Omental fat pad (tissue), 4 donors: ENCODE results near the gene P4HA2. TPM values are rescaled to one million over a fixed set of nuclear protein-coding genes. Genes with fewer than 3 reads are reported as not detected.

Experiments used
- ATAC-seq: fragments of 150-250 bp; one replicate; pipeline ENCODE4 v1.9.1; 2016; ENCODE audit warnings: mild to moderate bottlenecking, moderate library complexity; ENCODE audit not compliant: low FRiP score
- DNase-seq: peaks from one replicate; pipeline ENCODE4 v3.0.0-alpha.2; 2019; ENCODE audit warnings: low spot score
- CTCF ChIP-seq, 3 donors: fragments of 450-650 bp; IDR thresholded peaks; one replicate each; pipeline ENCODE4 v1.5.1; 2016 to 2017; ENCODE audit warnings: antibody characterized with exemption in 3 of 3, mild to moderate bottlenecking in 3 of 3, moderate library complexity in 2 of 3
- total RNA-seq, 4 donors: library from RNA; depleted of rRNA; stranded (reverse); fragments of >200 nt; gene quantifications; one replicate each; pipeline ENCODE4 v1.1.0, GENCODE V29; 2016

P4HA2 gene
- total RNA-seq, 4 donors from 2014 or later: 15.8 to 37.7 (median 25.6) TPM

GRCh38 chr5:132202711-132203463, 24.8 kb downstream of the P4HA2 start:
- no peak for ATAC-seq
- DNase-seq: no peak
- TF ChIP-seq CTCF (IDR thresholded peaks at IDR 0.05): no peak

- ATAC-seq (no peak), DNase-seq (no peak)
- no peak for TF ChIP-seq CTCF (IDR thresholded peaks at IDR 0.05)
These were observed 28.5 kb downstream of the P4HA2 start for GRCh38 chr5:132199116-132199680.

GRCh38 chr5:132198571-132198970, 29.1 kb downstream of the P4HA2 start:
- DNase-seq: no peak
- no peak for TF ChIP-seq CTCF (IDR thresholded peaks at IDR 0.05)
- no peak for ATAC-seq

GRCh38 chr5:132195727-132196126, 31.9 kb downstream of the P4HA2 start:
- DNase-seq: no peak
- ATAC-seq: no peak
- no peak for TF ChIP-seq CTCF (IDR thresholded peaks at IDR 0.05)

GRCh38 chr5:132193165-132193694, 34.4 kb downstream of the P4HA2 start:
- DNase-seq (no peak), ATAC-seq (no peak)
- TF ChIP-seq CTCF (IDR thresholded peaks at IDR 0.05): no peak

GRCh38 chr5:132190161-132190817, 37.4 kb downstream of the P4HA2 start:
- TF ChIP-seq CTCF (IDR thresholded peaks at IDR 0.05): no peak

More at GRCh38 chr5:132190161-132190817, 37.4 kb downstream of the P4HA2 start:
- DNase-seq (no peak), ATAC-seq (peak; percentile 87)
